HL-60 (cell line): ENCODE data around the gene WFS1.

Source experiments
- DNase-seq, 2 experiments: peaks; one replicate each; pipeline ENCODE4 v3.0.0-alpha.2; 2010 to 2020; ENCODE audit warnings: low read depth in 1 of 2, low spot score in 1 of 2
- H3K27ac ChIP-seq: fragments of 250-450 bp; sonication (Bioruptor Pico); replicated peaks from 2 replicates; pipeline ENCODE4 v1.5.1; 2020; ENCODE audit warnings: mild to moderate bottlenecking, moderate library complexity
- H3K27me3 ChIP-seq: fragments of 250-450 bp; sonication (Bioruptor Pico); 2 replicates; pipeline ENCODE4 v1.5.1; 2021; ENCODE audit warnings: mild to moderate bottlenecking, moderate library complexity; ENCODE audit not compliant: insufficient read depth, poor library complexity, severe bottlenecking
- H3K4me3 ChIP-seq: replicated peaks from 2 replicates; pipeline ENCODE4 v1.5.1; 2011; ENCODE audit warnings: mild to moderate bottlenecking, control low read depth, low read length; ENCODE audit not compliant: insufficient read depth
- CTCF ChIP-seq: IDR thresholded peaks from one replicate; pipeline ENCODE4 v1.5.1; 2011; ENCODE audit warnings: low read length, control low read depth, inconsistent platforms; ENCODE audit not compliant: insufficient read depth
- GABPA ChIP-seq: IDR thresholded peaks from 2 replicates; pipeline ENCODE4 v1.6.1; 2012; ENCODE audit warnings: low read depth
- POLR2AphosphoS5 ChIP-seq: IDR thresholded peaks from 2 replicates; pipeline ENCODE4 v1.6.1; 2012; ENCODE audit warnings: low read depth
- REST ChIP-seq: IDR thresholded peaks from 2 replicates; pipeline ENCODE4 v1.6.1; 2012; ENCODE audit warnings: low read depth; ENCODE audit not compliant: insufficient replicate concordance
- SPI1 ChIP-seq: IDR thresholded peaks from 2 replicates; pipeline ENCODE4 v1.6.1; 2012; ENCODE audit warnings: low read depth, mild to moderate bottlenecking, borderline replicate concordance

WFS1 gene

GRCh38 chr4:6258026-6258360 lies 11.7 kb upstream of the WFS1 start:
- Histone ChIP-seq H3K27ac (no peak overlapping the region), H3K4me3 (no peak overlapping the region), H3K27me3 (no peaks in the 10 kb centered on the region)
- no peak for DNase-seq
- no peak for TF ChIP-seq POLR2AphosphoS5
- TF ChIP-seq SPI1, result no peak
- no peak for TF ChIP-seq REST
- no peak for TF ChIP-seq GABPA
- no peak for TF ChIP-seq CTCF

GRCh38 chr4:6258741-6259140 lies 10.9 kb upstream of the WFS1 start:
- Histone ChIP-seq H3K27ac (no peak overlapping the region), H3K27me3 (no peaks in the 10 kb centered on the region), H3K4me3 (no peak overlapping the region)
- TF ChIP-seq SPI1 (no peak), GABPA (no peak), REST (no peak), POLR2AphosphoS5 (no peak), CTCF (no peak)
- DNase-seq, result no peak

DNA sequence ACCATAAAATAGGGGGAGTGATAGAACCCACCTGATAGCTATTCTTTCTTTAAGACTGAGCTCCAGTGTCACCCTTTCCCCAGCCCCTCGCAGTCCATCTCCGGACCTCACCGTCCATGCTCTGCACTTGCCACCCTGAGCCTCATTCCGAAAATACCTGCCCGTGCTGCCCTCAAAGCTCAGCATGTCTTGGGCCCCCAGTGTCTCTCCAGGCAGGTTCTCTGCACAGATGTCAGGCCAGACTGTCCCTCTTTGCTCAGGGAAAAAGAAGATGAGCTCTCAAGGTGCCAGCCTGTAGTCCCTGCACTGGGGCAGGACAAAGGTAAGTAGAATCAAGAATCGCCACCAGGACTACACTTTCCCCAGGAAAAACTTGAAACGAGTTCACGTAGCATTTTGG lies 9.8 kb upstream of the WFS1 start:
- DNase-seq, result no peak
- Histone ChIP-seq H3K4me3 (no peak overlapping the region), H3K27ac (no peak overlapping the region), H3K27me3 (no peaks in the 10 kb centered on the region)
- TF ChIP-seq CTCF (no peak), GABPA (no peak)

GRCh38 chr4:6262176-6262575 lies 7.5 kb upstream of the WFS1 start:
- Histone ChIP-seq H3K27ac (no peak overlapping the region), H3K27me3 (peaks cover 3% of the 10 kb centered on the region), H3K4me3 (no peak overlapping the region)
- no peak for DNase-seq
- TF ChIP-seq CTCF, result no peak
- TF ChIP-seq POLR2AphosphoS5, result no peak
- TF ChIP-seq GABPA, result no peak
- TF ChIP-seq SPI1, result no peak
- no peak for TF ChIP-seq REST
